ENCODE measurements around the gene APBA2.

The APBA2 gene

GRCh38 chr15:28901587-28901980 is 15.8 kb downstream of the APBA2 start:
- DNase-seq = no peak
- H3K4me1 ChIP-seq (ENCODE audit: control insufficient read depth, insufficient read depth, low read length, poor library complexity, severe bottlenecking) = no peaks in the 10 kb centered on the region

GRCh38 chr15:28901987-28902745 is 16.4 kb downstream of the APBA2 start:
- DNase-seq = no peak

More at GRCh38 chr15:28901587-28901980, 15.8 kb downstream of the APBA2 start:
- Histone ChIP-seq H3K36me3 (ENCODE audit: control insufficient read depth, insufficient read depth, low read length) (no peaks in the 10 kb centered on the region), H3K27me3 (replicated peaks; ENCODE audit: control insufficient read depth, insufficient read depth, low read length, poor library complexity, severe bottlenecking) (no peaks in the 10 kb centered on the region), H3K9me3 (ENCODE audit: control insufficient read depth, low read length) (no peaks in the 10 kb centered on the region), H3K27ac (ENCODE audit: insufficient read depth, low read length, poor library complexity, severe bottlenecking) (no peak overlapping the region), H3K4me3 (ENCODE audit: insufficient read depth, low read depth, low read length, poor library complexity, severe bottlenecking) (no peak overlapping the region)

GRCh38 chr15:28902856-28903255 is 17.1 kb downstream of the APBA2 start:
- H3K27ac ChIP-seq (ENCODE audit: insufficient read depth, low read length, poor library complexity, severe bottlenecking) = no peak overlapping the region

More at GRCh38 chr15:28901987-28902745, 16.4 kb downstream of the APBA2 start:
- Histone ChIP-seq H3K4me3 (ENCODE audit: insufficient read depth, low read depth, low read length, poor library complexity, severe bottlenecking) (no peak overlapping the region), H3K27ac (ENCODE audit: insufficient read depth, low read length, poor library complexity, severe bottlenecking) (no peak overlapping the region), H3K9me3 (ENCODE audit: control insufficient read depth, low read length) (no peaks in the 10 kb centered on the region), H3K27me3 (replicated peaks; ENCODE audit: control insufficient read depth, insufficient read depth, low read length, poor library complexity, severe bottlenecking) (no peaks in the 10 kb centered on the region), H3K4me1 (ENCODE audit: control insufficient read depth, insufficient read depth, low read length, poor library complexity, severe bottlenecking) (no peaks in the 10 kb centered on the region), H3K36me3 (ENCODE audit: control insufficient read depth, insufficient read depth, low read length) (no peaks in the 10 kb centered on the region)

DNA sequence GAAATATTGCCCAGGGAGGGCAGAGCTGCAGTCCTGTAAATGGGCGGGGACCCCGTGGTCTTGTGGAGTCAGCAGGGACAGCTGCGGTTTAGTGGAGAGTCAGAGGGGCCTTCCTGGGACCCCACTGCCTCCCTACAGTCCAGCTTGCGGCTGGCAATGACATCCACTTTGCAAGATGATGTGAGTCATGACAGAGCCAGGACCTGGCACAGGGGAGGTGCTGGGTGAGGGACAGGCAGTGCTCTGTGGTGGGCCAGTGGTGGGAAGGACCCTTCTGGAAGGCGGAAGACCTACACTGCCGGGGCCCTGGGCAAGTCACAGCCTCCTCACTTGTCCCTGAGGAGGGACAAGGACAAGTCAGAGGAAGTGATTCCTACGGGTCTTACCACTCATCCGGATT is 17.8 kb downstream of the APBA2 start:
- Histone ChIP-seq H3K4me3 (ENCODE audit: insufficient read depth, low read depth, low read length, poor library complexity, severe bottlenecking) (no peak overlapping the region), H3K27me3 (replicated peaks; ENCODE audit: control insufficient read depth, insufficient read depth, low read length, poor library complexity, severe bottlenecking) (no peaks in the 10 kb centered on the region), H3K4me1 (ENCODE audit: control insufficient read depth, insufficient read depth, low read length, poor library complexity, severe bottlenecking) (no peaks in the 10 kb centered on the region), H3K36me3 (ENCODE audit: control insufficient read depth, insufficient read depth, low read length) (no peaks in the 10 kb centered on the region), H3K9me3 (ENCODE audit: control insufficient read depth, low read length) (no peaks in the 10 kb centered on the region), H3K27ac (ENCODE audit: insufficient read depth, low read length, poor library complexity, severe bottlenecking) (no peak overlapping the region)
- DNase-seq = no peak

More at GRCh38 chr15:28902856-28903255, 17.1 kb downstream of the APBA2 start:
- no peaks in the 10 kb centered on the region for H3K36me3 ChIP-seq (ENCODE audit: control insufficient read depth, insufficient read depth, low read length)
- H3K4me1 ChIP-seq (ENCODE audit: control insufficient read depth, insufficient read depth, low read length, poor library complexity, severe bottlenecking) = no peaks in the 10 kb centered on the region
- H3K9me3 ChIP-seq (ENCODE audit: control insufficient read depth, low read length) = no peaks in the 10 kb centered on the region
- no peaks in the 10 kb centered on the region for H3K27me3 ChIP-seq (replicated peaks; ENCODE audit: control insufficient read depth, insufficient read depth, low read length, poor library complexity, severe bottlenecking)
- no peak for DNase-seq
- H3K4me3 ChIP-seq (ENCODE audit: insufficient read depth, low read depth, low read length, poor library complexity, severe bottlenecking) = no peak overlapping the region

- no peak for DNase-seq
- Histone ChIP-seq H3K27ac (ENCODE audit: insufficient read depth, low read length, poor library complexity, severe bottlenecking) (no peak overlapping the region), H3K4me1 (ENCODE audit: control insufficient read depth, insufficient read depth, low read length, poor library complexity, severe bottlenecking) (no peaks in the 10 kb centered on the region), H3K4me3 (ENCODE audit: insufficient read depth, low read depth, low read length, poor library complexity, severe bottlenecking) (no peak overlapping the region), H3K27me3 (replicated peaks; ENCODE audit: control insufficient read depth, insufficient read depth, low read length, poor library complexity, severe bottlenecking) (no peaks in the 10 kb centered on the region), H3K36me3 (ENCODE audit: control insufficient read depth, insufficient read depth, low read length) (no peaks in the 10 kb centered on the region), H3K9me3 (ENCODE audit: control insufficient read depth, low read length) (no peaks in the 10 kb centered on the region)
Measured at GRCh38 chr15:28904003-28904402, 18.2 kb downstream of the APBA2 start.

DNA sequence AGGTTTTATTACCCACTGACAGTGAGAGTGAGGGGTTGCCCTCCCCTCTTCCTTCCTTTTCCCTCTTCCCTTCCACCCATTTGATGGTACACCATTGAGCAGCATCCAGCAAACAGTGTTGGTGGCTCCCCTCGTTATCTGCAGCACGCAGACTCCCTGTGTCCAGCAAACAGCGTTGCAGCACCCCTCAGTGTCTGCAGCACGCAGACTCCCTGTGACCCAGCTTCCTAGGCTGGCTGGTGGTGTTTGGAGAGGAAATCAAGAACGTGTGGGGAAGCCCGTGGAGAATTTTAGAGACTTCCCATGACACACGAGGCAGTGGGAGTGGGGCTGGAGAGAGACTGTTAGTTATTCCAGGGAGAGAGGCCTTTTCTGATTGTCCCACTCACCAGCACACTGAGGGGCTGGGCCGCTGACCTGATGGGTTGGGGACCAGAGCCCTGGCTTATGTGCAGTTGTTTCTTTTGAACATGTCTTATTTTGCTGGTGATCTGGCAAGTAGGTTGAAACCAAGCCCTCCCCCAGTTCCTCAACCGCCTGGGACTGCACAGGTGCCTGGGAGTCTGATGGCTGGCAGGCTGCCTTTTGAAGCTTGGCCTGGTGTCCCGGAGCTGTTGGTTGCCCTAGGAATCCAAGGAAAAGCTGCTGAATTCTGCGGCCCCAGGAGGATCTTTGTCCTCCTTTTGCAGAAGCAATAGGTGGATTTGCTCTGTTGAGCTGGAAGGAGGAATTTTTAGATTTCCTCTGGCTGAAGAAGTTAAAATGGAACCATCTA is 19.0 kb downstream of the APBA2 start:
- no peaks in the 10 kb centered on the region for H3K27me3 ChIP-seq (replicated peaks; ENCODE audit: control insufficient read depth, insufficient read depth, low read length, poor library complexity, severe bottlenecking)
- H3K9me3 ChIP-seq (ENCODE audit: control insufficient read depth, low read length) = no peaks in the 10 kb centered on the region
- H3K27ac ChIP-seq (ENCODE audit: insufficient read depth, low read length, poor library complexity, severe bottlenecking) = no peak overlapping the region
- DNase-seq = no peak
- no peaks in the 10 kb centered on the region for H3K4me1 ChIP-seq (ENCODE audit: control insufficient read depth, insufficient read depth, low read length, poor library complexity, severe bottlenecking)
- no peaks in the 10 kb centered on the region for H3K36me3 ChIP-seq (ENCODE audit: control insufficient read depth, insufficient read depth, low read length)
- no peak overlapping the region for H3K4me3 ChIP-seq (ENCODE audit: insufficient read depth, low read depth, low read length, poor library complexity, severe bottlenecking)

- Histone ChIP-seq H3K9me3 (ENCODE audit: control insufficient read depth, low read length) (no peaks in the 10 kb centered on the region), H3K27ac (ENCODE audit: insufficient read depth, low read length, poor library complexity, severe bottlenecking) (no peak overlapping the region), H3K36me3 (ENCODE audit: control insufficient read depth, insufficient read depth, low read length) (no peaks in the 10 kb centered on the region), H3K4me1 (ENCODE audit: control insufficient read depth, insufficient read depth, low read length, poor library complexity, severe bottlenecking) (no peaks in the 10 kb centered on the region), H3K4me3 (ENCODE audit: insufficient read depth, low read depth, low read length, poor library complexity, severe bottlenecking) (no peak overlapping the region), H3K27me3 (replicated peaks; ENCODE audit: control insufficient read depth, insufficient read depth, low read length, poor library complexity, severe bottlenecking) (no peaks in the 10 kb centered on the region)
- no peak for DNase-seq
Measured at GRCh38 chr15:28907338-28907960, 21.7 kb downstream of the APBA2 start.

DNA sequence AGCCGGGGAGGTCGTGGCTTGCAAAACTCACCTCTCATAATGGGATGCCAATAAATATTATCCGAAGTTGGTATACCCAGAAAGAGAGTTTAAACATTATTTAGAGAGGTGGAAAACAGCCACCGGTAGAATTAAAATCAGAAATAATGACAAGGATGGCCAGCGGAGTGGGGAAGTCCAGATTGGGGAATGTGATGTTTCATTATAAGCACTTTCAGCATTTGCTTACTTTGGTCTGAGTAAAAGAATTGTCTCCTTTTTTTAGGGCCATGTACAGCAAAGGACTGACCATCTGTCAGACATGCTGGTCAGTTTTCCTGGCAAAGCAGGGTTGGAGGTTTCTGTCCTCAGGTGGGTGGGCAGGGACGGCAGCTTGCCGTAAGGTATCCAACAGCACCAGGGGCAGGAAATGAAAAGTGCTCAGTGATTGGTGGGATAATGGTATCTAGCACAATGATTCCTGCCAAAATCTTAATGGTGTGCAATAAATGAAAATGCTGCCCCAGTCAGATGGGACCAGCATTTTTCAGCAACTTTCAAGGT is 24.3 kb downstream of the APBA2 start:
- no peak overlapping the region for H3K4me3 ChIP-seq (ENCODE audit: insufficient read depth, low read depth, low read length, poor library complexity, severe bottlenecking)
- H3K9me3 ChIP-seq (ENCODE audit: control insufficient read depth, low read length) = no peaks in the 10 kb centered on the region
- no peak overlapping the region for H3K27ac ChIP-seq (ENCODE audit: insufficient read depth, low read length, poor library complexity, severe bottlenecking)
- no peaks in the 10 kb centered on the region for H3K27me3 ChIP-seq (replicated peaks; ENCODE audit: control insufficient read depth, insufficient read depth, low read length, poor library complexity, severe bottlenecking)
- DNase-seq = no peak
- no peaks in the 10 kb centered on the region for H3K36me3 ChIP-seq (ENCODE audit: control insufficient read depth, insufficient read depth, low read length)
- no peaks in the 10 kb centered on the region for H3K4me1 ChIP-seq (ENCODE audit: control insufficient read depth, insufficient read depth, low read length, poor library complexity, severe bottlenecking)

DNA sequence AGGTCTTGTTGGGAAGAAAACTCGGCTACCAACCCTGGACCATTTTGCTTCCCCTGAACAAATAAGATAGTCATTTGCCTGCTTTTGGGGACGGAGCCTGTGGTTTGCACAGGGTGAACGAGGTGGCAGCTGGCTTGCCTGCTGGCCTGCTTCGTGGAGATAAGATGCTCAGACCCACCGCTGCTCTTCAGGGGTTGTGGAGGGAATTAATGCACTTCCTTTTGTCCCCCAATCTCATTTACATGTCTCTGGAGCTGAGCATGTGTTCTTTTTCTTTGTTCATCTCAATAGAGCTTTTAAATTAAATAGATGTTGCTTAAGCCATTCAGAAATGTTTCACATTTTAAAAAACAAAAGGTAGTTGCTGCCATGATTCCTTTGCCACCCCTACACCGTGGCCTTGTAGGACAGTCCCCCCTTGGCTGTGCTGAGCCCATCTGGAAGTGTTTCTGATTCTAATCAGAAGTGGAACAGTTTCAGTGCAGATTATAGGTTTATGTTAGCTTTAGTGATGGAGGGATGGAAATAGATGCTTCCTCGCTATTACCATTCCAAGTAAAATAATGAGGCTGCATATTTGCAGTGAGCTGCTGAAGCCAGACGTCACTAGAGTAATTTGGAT is 25.6 kb downstream of the APBA2 start:
- H3K27me3 ChIP-seq (replicated peaks; ENCODE audit: control insufficient read depth, insufficient read depth, low read length, poor library complexity, severe bottlenecking) = no peaks in the 10 kb centered on the region
- no peaks in the 10 kb centered on the region for H3K4me1 ChIP-seq (ENCODE audit: control insufficient read depth, insufficient read depth, low read length, poor library complexity, severe bottlenecking)
- no peak overlapping the region for H3K4me3 ChIP-seq (ENCODE audit: insufficient read depth, low read depth, low read length, poor library complexity, severe bottlenecking)
- DNase-seq = no peak
- H3K36me3 ChIP-seq (ENCODE audit: control insufficient read depth, insufficient read depth, low read length) = no peaks in the 10 kb centered on the region
- H3K27ac ChIP-seq (ENCODE audit: insufficient read depth, low read length, poor library complexity, severe bottlenecking) = no peak overlapping the region
- H3K9me3 ChIP-seq (ENCODE audit: control insufficient read depth, low read length) = no peaks in the 10 kb centered on the region

Measured in effector memory CD4-positive, alpha-beta T cell (primary cell).